Astrocyte of the cerebellum (primary cell): ENCODE measurements around the gene ZNF678.

Experiments used
- DNase-seq: peaks from one replicate; pipeline ENCODE4 v3.0.0-alpha.2; 2011; ENCODE audit warnings: low read depth
- H3K4me3 ChIP-seq: 2 replicates; pipeline ENCODE4 v1.5.1; 2011; ENCODE audit warnings: mild to moderate bottlenecking, low read depth, low read length, moderate library complexity
- in situ Hi-C: cut with HindIII; loops from 2 replicates; pipeline ENCODE4 v1.10.0; 2017; ENCODE audit warnings: low sequenced_read_pairs
- TF ChIP-seq, protein P1 (sequence below): IDR thresholded peaks from 2 replicates; pipeline ENCODE4 v1.5.1; 2012; ENCODE audit warnings: low read length, low read depth, moderate library complexity, mild to moderate bottlenecking; ENCODE audit errors: missing control alignments

The ZNF678 gene

GRCh38 chr1:227545361-227545760, 18.0 kb upstream of the ZNF678 start:
- DNase-seq: no peak
- H3K4me3 ChIP-seq: no peak overlapping the region
- in situ Hi-C loops: no loop called here
- TF ChIP-seq, protein P1, sequence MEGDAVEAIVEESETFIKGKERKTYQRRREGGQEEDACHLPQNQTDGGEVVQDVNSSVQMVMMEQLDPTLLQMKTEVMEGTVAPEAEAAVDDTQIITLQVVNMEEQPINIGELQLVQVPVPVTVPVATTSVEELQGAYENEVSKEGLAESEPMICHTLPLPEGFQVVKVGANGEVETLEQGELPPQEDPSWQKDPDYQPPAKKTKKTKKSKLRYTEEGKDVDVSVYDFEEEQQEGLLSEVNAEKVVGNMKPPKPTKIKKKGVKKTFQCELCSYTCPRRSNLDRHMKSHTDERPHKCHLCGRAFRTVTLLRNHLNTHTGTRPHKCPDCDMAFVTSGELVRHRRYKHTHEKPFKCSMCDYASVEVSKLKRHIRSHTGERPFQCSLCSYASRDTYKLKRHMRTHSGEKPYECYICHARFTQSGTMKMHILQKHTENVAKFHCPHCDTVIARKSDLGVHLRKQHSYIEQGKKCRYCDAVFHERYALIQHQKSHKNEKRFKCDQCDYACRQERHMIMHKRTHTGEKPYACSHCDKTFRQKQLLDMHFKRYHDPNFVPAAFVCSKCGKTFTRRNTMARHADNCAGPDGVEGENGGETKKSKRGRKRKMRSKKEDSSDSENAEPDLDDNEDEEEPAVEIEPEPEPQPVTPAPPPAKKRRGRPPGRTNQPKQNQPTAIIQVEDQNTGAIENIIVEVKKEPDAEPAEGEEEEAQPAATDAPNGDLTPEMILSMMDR: no peak

DNA sequence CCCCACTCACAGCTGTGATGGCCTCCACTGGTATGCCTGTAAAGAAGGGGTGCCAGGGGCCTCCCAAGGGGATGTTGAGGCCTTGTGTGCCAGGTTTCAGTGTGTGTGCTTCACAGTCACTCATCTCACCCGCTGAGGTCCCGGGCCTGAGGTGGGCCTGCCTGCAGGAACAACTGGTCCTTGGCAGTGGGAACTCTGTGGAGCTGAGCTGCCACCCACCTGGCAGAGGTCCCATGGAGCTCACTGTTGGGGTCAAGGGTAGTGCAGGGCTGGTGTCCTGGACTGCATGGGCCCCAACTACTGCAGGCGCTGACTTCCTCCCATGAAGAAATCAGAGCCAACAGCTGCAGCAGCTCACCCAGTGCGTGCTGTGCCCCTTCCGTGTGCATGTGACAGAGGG, 17.3 kb upstream of the ZNF678 start:
- DNase-seq: no peak
- no peak overlapping the region for H3K4me3 ChIP-seq
- in situ Hi-C loops: no loop called here
- TF ChIP-seq, protein P1: no peak

GRCh38 chr1:227546598-227547309, 16.6 kb upstream of the ZNF678 start:
- in situ Hi-C loops: no loop called here
- TF ChIP-seq, protein P1: no peak

DNA sequence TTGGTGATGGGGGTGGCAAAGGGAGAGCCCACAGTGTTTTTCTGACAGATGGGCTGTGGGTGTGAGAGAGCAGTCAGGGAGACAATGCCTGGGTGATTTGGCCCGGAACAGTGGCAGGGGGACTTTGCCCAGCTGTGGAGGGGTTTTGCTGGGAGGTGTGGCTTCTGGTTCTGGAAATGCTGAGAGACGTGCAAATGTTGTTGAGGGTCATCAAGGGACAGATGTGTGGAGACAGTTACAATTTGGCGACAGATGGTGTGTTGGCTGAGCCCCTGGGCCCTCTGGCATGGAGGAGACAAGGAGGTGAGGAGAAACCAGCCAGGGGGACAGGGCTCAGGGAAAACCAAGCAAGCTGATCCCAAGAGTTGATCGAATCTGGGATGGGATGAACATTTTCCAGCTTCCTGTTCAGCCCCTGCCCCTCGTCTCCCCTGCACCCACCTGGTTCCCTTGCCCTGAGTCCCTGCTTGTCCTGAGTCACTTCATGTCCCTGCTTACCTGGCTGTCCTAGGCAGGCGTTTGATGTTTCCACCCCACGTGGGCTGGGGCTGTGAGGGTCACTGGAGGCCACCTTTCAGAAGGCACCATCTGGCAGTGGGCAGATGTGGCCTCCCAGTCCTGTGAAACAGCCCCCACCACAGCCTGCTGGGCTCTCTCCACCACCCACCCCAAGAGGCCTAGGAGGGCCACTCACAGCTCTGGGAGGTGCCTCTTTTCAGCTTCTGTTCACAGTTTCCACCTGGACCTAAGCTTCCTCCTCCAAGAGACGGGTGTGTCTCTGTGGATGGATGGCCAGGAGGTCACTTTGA, 15.8 kb upstream of the ZNF678 start:
- DNase-seq: no peak
- TF ChIP-seq, protein P1: no peak
- in situ Hi-C loops: no loop called here
- no peak overlapping the region for H3K4me3 ChIP-seq

More at GRCh38 chr1:227546598-227547309, 16.6 kb upstream of the ZNF678 start:
- H3K4me3 ChIP-seq: no peak overlapping the region
- DNase-seq: no peak

DNA sequence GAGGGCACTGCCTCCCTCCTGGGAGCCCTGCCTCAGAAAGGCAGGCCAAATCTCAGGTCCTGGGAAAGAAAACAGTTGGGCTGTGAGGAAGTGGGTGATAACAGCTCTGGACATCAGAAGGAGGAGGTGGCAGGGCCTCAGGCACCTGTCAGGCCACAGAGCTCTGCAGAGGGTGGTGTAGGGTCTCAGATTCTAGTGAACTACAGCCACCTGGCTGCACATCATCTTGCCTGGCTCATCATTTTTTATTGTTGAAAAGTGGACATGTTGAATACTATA, 15.3 kb upstream of the ZNF678 start:
- no peak overlapping the region for H3K4me3 ChIP-seq
- DNase-seq: no peak
- in situ Hi-C loops: no loop called here
- TF ChIP-seq, protein P1: no peak

DNA sequence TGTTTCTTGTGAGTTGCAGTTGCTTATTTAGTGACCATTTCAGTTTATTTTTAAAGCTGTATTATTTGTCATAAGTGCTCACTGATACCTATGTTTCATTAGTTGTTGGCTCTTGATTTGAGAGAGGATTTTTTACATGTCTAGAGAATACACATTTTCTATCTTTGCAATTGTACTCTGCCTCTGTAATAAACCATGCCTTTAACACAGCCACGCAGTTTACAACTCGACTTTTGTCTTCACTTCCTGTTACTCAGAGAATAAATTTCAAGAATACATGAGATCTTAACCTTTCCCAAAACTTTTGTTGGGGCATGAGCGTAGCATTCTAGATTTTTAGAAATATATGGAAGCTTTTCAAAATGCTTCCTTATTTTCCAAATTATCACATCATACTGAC, 14.9 kb upstream of the ZNF678 start:
- TF ChIP-seq, protein P1: no peak
- in situ Hi-C loops: no loop called here
- no peak for DNase-seq
- no peak overlapping the region for H3K4me3 ChIP-seq
